ENCODE data around the gene PRCP.
"Not testable (repeated sequence)": the region's sequence is repeated elsewhere in the genome, so short reads cannot be mapped to it uniquely, and the experiment has no call there.

Gene PRCP

DNA sequence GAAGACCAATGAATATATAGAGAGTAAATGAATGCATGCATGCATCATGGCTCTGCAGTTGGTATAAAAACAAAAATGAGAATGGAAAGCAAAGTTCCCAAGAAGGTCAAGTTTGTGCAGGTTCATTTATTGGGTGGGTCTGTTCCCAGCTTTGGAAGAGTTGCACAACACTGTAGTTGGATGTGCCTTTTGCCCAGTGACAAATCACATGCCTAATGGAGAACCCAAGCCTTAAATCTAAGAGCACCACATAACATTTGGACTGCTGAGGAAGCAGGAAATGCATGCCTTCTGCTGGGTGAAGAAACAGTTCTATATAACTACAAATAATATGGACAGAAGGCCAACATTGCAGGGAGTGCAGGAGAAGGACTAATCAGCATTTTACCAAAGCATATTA lies 30.6 kb downstream of the PRCP start:
- DNase-seq, result no peak

DNA sequence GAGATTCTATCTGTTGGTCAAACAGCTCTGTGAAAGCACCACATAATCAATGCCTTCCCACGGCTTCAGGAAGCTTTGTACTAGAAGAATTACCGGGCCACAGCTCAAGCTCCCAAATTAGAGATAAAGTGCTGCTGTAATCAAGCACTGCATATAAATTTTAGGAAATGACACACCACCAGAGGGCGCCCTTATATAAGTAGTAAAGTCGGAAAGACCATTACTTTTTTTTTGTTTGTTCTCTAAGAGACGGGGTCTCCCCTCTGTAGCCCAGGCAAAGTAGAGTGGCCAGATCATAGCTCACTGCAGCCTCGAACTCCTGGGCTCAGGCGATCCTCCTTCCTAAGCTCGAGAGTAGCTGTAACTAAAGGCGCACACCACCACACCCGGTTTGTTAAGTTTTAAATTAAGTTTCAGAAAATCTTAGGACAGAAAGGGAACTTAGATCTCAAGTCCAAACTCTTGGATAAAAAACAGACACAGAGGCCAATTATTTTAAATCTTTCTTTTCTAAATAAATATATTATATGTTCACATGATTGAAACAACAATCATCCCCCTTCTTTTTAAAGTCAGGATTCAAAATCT lies 32.6 kb downstream of the PRCP start:
- peak; percentile 76 for DNase-seq

DNA sequence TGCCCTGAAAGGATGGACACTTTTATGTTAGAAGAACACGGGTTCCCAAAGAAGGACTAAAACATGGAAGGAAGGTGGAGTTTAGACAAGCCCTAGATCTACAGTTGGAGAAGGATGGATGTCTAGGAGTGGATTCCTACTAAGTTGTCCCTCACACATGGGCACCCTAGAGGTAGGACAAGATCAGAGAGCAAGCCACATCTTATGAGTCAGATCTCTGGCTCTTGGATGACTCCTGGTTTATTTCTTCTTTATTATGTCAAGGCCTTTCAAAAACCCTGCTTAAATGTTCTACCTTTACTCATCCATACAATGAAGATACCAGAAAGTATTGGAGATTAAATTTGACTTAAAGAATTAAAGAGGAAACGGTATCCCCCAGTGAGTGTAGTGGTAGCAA lies 34.4 kb downstream of the PRCP start:
- no peak for DNase-seq

DNA sequence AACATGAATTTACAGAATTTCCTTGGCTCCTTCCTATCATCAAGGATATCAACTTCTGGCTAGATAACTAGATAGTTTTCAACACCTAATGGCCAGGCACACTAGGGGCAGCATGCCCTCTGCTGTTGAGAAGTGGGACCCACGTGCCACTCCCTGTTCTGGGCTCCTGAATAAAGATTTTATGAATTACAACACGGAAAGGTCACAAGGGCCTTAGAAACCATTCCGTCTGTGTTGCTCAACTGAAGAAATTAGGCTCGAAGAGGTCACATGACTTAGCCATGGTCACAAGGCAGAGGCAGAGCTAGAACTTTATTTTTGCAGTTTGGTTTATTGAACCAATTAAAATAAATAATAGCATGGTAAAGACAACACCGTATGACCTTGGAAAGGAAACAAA lies 36.0 kb downstream of the PRCP start:
- DNase-seq, result peak; percentile 35

DNA sequence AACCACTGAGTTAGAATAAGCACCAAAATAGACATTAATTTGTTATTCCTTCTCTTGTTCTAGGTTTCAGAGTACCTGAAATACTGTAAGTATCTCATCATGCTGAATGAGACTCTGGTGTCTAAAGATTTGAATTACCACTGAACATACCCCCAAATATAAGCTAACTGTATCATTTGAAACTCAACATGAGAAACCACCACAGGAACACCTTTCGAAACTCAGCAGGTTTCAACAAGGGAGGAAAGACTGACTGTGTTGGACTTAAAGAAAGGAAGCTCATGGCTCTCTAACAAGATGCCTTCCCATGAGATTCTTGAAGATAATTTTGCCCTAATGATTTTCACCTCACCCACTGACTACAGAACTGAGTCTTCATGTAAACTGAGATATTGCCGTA lies 37.0 kb downstream of the PRCP start:
- no peak for DNase-seq

DNA sequence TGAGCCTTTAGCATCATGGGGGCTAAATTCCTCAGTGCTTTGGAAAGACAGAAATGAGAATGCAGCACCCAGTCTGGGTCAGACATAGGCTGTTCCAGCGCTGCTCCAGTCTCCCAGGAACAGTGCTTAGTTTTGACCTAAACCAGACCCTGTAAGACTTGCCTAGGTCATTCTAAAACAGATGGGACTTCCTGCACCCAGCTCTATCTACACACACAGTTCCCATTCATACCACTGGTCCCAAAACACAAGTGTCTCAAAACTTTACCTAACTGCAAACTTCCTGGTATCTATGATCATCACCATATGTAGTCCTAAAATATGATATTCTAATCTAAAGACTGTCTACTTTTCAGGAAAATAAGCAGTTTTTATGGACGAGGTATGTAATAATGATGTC lies 37.9 kb downstream of the PRCP start:
- no peak for DNase-seq

DNA sequence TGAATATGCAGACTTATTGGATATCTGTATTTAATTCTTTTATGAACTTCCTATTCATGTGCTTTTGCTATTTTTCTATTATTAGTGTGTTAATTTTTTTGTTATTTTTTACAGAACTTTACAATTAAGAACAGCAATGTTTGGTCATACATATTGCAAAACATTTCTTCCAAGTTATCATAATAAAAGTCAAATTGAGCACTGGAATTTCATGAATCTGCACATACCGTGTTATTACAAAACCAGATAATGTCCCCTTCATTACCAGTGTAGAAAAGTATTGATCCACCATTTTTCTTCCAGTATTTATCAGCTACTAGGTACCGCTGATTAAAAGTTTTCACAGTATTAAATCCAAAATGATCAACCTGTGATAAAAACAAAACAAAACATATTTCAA lies 40.5 kb downstream of the PRCP start:
- DNase-seq, result no peak

DNA sequence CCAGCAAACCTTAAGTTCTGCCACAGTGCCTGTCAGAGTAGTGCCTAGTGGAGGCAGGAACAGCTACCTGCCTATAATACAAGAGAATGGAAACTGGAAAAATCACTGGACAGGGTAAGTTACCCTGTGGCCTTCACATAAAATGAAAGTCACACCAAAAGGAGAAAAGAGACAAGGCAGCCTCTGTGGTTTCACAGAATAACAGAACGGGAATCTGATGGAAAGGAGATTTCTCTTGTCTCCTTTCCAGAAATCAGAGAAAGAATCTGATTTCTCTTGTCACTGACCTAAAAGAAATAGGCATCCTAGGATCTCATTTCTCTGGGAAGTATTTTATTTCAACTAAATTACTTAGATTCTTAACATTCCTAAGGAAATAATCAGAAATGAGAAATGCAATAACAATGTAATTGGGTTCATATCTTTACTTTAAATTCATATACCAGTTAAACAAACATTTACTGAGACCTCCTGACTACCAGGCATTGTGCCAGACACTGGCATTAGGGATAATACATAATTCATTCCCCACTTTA lies 41.6 kb downstream of the PRCP start:
- peak; percentile 78 for DNase-seq

DNA sequence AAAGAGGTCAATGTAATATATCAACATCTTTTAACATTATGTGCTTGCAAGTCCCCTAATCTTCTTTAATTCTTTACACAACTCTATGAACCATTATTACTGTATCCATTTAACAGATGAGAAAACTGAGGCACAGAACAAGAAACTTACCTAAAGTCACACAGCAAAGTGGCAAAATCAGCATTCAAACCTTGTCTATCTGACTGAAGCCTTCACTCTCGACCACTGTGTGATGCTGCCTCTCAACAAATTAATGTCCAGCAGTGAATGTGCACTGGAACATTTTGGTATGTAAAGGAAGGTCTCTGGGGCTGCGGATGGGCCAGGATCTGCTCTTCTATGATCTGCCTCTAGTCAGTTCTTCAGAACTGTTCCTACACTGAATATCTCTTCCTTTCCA lies 42.1 kb downstream of the PRCP start:
- peak; percentile 4 for DNase-seq

DNA sequence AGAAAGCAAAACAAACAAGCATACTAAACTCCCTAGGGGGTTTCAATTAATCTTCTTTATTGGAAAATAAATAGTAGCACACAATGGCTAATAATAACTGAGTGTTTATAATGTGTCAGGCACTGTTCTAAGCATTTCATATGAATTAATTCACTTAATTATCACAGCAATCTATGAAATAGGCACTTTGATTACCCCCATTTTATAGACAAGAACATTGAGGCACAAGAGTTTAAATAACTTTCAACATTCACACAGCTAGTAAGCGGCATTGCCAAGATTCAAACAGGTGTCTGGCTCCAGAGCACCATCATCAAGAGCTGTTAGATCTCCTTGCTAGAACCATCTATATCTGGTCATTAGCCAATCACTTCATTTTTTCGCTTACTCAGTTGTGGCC lies 43.1 kb downstream of the PRCP start:
- no peak for DNase-seq

DNA sequence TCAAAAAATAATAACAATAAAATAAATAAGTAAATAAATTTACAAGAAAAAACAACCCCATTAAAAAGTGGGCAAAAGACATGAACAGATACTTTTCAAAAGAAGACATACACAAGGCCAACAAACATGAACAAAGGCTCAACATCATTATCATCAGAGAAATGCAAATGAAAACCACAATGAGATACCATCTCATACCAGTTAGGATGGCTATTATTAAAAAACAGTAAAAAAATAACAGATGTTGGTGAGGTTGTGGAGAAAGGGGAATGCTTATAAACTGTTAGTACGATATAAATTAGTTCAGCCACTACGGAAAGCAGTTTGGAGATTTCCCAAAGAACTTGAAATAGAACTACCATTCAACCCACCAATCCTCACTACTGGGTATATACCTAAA lies 44.6 kb downstream of the PRCP start:
- DNase-seq, result no peak

DNA sequence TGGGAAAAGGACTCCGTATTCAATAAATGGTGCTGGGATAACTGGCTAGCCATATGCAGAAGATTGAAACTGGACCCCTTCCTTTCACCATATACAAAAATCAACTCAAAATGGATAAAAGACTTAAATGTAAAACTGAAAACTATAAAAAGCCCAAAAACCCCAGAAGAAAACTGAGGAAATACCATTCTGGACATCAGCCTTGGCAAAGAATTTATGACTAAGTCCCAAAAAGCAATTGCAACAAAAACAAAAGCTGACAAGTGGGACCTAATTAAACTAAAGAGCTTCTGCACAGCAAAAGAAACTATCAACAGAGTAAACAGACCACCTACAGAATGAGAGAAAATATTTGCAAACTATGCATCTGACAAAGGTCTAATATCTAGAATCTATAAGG lies 45.3 kb downstream of the PRCP start:
- not testable (repeated sequence) for DNase-seq

DNA sequence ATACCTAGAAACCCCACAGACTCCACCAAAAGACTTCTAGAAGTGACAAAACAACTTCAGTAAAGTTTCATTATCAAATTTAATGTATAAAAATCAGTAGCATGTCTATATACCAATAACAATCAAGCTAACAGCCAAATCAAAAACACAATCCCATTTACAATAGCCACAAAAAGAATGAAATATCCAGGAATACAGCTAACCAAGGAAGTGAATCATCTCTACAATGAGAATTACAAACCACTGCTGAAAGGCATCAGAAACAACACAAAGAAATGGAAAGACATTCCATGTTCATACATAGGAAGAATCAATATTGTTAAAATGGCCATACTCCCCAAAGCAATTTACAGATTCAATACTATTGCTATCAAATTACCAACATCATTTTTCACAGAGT lies 46.0 kb downstream of the PRCP start:
- peak; percentile 20 for DNase-seq

DNA sequence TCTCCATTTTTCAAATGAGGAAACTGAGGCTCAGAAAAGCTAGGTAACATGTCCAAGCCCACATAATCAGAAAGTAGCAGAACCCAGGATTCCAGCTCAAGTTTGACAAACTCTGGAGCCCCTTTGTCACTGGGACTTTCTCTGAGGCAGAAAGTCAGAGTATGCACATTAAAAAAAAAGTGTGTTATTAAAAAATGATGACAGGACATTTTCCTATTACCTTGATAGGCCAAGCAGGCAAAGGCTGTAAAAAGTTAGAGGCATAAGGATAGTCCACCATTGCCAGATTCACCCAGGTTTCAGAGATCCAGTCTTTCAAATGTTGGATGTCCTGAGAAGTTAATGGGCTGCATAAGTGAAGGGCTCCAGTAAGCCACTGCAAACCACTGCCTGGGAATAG lies 51.4 kb downstream of the PRCP start:
- DNase-seq, result no peak

DNA sequence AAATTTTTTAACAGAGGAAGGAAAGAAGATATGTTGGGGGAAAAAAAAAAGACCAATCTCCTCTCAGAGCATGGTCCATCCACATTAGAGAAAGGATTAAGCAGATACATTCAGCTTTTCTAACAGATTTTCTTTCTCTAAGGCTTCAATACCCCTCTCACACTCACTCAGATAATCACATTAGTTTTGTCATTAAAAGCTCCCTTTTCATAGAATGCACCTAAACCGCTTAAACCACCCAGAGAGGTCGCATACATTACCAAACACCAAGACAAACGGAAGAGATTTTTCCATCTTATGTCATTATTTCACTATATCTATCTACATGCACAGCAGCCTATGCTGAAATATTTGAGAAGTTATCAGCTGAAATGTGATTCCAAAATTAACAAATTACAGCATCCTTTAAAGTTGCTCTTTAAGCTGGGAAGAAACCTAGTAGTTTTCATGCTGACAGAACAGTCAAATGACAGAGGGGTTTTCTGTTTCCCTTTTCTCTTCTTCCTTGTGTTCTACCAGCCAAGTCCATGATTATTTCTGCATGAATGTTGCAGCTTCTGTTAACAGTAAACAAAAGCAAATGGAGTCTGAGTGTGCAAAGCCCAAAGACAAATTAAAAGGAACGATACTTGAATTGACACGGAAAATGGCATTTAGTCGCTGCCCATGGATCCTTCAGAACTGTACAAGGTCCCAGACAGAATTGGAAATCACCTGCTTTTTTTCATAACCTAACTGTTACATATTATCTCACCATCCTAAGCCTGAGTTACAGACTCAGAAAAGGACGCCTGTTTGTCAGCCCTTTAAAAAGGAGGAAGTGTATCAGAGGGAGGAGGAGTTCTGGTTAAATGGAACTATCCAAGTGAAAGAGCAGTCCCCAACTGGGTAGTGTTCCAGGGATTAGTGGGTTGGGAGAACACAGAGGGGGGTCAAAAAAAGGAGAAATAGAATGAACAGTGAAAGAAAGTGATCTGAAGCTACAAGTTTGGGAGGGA lies 54.6 kb downstream of the PRCP start:
- no peak for DNase-seq

DNA sequence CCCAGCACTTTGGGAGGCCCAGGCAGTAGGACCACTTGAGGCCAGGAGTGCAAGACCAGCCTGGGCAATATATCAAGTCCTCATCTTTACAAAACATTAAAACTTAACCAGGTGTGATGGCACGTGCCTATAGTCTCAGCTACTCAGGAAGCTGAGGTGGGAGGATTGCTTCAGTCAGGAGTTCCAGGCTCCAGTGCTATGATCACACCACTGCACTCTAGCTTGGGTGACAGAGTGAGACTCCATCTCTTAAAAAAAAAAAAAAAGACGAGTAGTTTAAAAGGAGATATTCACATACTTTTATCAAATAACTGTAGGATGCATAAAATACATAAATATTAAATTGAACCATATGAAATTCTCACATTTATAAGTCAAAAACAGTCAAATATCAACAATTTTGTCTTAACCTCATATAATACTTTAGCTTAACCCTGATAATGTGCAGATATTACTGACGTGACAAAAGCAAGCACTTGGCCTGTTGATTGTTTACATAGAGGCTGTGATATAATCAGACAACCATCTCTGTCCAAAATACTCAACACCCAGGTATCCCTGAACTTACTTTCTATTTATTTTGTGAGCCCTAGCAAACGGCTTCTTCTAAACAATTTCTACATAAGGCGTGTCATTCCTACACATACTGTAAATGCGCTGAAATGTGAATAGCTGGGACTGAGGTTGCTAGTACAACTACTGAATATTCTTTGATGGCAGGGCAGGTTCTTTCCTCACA lies 57.0 kb downstream of the PRCP start:
- no peak for DNase-seq

DNA sequence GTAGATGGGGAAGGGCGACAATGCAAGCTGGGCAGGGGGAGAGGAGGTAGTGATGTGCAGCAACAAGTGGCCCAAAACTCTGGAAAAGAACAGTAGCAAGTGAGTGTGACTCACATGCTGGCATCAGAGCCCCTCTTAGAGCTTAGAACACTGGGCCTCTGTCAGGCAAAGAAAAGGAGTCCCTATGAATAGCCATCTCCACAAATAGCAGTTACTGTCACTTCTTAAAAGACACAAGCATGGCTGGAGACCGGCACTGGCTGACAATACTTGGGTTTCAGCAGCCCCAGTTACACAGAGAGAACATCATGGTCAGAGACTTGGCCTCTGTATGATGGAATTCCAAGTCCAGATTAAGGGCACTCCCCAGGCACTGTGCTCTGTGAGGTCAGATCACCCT lies 58.2 kb downstream of the PRCP start:
- no peak for DNase-seq

DNA sequence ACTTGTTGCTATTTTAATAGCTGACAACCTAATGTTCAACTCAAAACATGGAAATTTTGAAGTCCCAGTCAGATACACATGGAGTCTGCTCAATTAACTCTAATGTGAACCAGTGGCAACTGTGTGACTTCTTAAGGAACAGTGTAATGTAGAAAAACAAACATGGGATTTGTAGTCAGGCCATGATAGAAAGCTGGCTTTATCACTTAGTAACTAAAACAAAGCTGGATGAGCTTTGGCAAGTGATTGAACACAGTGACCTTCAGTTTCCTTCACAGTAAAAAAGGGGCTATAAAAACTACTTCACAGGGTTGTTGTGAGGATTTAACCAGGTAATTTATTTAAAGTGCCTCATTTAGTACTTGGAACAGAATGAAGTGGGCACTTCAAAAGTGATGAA lies 62.6 kb downstream of the PRCP start:
- DNase-seq, result no peak

DNA sequence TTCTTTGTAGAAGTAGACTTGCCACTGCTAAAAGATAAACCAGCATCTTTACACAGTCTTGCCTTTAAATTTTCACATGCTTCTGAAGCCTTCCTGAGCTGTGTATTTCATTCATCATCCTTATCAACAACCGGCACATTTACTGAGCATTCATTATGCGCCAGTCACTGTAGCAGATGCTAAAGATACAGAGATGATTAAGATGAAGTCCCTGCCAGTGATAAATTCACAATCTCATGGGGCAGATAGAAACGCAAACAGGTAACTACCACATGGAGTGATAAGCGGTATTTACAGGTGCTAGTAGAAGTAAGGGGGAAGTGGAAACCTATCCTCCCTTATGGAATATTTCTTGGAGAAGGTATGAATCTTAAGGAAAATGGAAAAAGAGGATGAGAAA lies 67.2 kb downstream of the PRCP start:
- DNase-seq, result no peak

DNA sequence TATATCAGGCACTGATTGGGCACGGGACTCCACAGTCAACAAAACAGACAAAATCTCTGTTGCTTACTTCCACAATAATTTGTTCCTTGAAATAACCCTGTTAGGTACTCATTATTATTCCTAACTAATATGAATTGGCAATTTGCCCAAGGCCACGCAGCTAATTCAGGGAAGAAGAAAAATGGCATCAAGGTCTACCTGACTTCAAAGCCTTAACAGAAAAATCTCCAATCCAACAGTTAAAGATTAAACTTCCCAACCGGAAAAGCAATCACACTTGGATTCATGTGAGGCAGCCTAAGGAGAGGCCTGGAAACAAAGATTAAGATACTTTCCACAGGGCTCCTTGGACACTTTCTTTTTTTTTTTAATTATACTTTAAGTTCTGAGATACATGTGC lies 68.9 kb downstream of the PRCP start:
- no peak for DNase-seq

DNA sequence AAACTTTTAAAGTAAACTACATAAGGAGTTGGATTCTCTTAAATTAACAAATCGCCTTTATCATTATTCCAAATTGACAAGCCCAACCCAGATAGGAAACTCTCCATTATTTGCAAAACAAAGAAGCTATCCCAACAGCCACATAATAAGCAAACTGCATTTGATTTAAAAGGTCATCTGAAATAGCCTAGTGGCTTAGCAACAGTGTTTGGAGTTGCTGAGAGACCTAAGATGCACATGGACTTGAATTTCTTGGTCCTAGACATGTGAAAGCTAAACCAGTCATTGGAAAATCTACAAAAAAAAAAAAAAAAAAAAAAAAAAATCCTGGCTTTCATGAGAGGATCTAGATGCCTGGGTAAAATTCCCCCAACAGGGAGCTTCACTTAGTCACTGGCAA lies 69.5 kb downstream of the PRCP start:
- DNase-seq, result no peak

DNA sequence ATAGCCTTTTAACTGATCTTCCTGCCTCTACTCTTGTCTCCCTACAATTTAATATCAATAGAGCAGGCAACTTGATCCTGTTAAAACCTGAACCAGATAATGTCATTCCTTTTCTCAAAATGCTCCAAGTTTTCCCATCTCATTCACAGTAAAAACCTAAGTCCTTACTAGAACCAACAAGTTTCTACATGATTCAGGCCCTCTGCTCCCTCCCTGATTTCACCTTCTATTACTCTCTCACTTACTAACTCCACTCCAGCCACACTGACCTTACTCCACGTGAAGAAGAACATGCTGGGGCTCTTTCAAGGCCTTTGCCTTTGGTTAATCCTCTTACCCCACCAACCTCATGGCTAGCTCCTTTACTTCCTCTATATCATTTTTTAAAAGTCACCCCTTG lies 71.1 kb downstream of the PRCP start:
- no peak for DNase-seq

DNA sequence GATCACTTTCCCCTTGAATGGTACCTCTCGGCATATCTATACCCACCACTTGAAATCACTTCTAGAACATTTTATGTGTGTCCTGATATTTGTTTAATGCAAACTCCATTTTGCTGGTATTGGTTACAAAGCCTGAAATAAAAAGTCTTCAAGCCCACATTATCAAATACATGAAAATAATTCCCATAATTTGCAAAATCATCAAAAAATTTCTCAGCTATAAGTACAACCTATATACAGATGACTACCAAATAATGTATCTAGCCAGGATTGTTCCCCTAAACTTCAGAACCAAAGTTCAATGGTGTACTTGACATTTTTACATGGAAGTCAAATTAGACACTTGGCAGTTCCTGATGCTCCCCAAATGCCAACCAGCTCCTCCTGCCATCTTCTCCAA lies 71.8 kb downstream of the PRCP start:
- no peak for DNase-seq

DNA sequence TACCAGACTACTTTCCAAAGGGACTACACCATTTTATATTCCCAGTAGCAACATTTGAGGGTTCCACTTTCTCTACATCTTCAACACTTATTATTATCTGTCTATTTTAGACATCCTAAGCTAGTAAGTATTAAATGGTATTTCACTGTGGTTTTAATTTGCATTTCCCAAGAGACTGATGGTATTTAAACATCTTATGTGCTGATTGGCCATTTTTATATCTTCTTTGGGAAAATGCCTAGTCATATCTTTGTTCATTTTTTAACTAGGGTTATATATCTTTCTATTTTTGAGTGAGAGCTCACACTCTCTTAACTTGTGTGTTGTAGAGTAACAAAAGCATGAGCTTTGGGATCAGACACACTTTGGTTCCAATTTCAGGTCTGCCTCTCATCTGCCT lies 73.7 kb downstream of the PRCP start:
- peak; percentile 20 for DNase-seq
